ENCODE measurements around the gene LMNTD1.

- no peak for TF ChIP-seq CTCF (IDR thresholded peaks at IDR 0.05)
- TF ChIP-seq POLR2A (IDR thresholded peaks at IDR 0.05): no peak
- no peak for TF ChIP-seq POLR2AphosphoS5 (IDR thresholded peaks at IDR 0.05)
- TF ChIP-seq EP300 (IDR thresholded peaks at IDR 0.05): no peak
These were observed 119.3 kb downstream of the LMNTD1 start for GRCh38 chr12:25433581-25434325.

Data from upper lobe of left lung (tissue), 4 donors.